Stomach (tissue), 4 donors: ENCODE measurements around the gene TRIM38.

Experiments
- CTCF ChIP-seq, 7 experiments: fragments of 450-650 bp in 4 of 7; fragments of 200-600 bp in 3 of 7; sonication (generic) in 3 of 7; IDR thresholded peaks; one replicate each; pipeline ENCODE4 v1.5.1; 2016 to 2019; ENCODE audit warnings: antibody characterized with exemption in 7 of 7, control low read depth in 2 of 7, mild to moderate bottlenecking in 1 of 7
- EP300 ChIP-seq: sonication (generic); formaldehyde crosslinking; IDR thresholded peaks from one replicate; pipeline ENCODE4 v1.6.1; 2017; ENCODE audit warnings: antibody characterized with exemption
- POLR2A ChIP-seq, 4 donors: fragments of 450-650 bp; IDR thresholded peaks; one replicate each; pipeline ENCODE4 v1.6.1; 2016; ENCODE audit warnings: antibody characterized with exemption in 4 of 4, control low read depth in 2 of 4, mild to moderate bottlenecking in 1 of 4, moderate library complexity in 1 of 4
- POLR2AphosphoS5 ChIP-seq, 3 donors: sonication (generic); formaldehyde crosslinking; IDR thresholded peaks; one replicate each; pipeline ENCODE4 v1.6.1; 2016; ENCODE audit warnings: antibody characterized with exemption in 3 of 3

GRCh38 chr6:25973923-25974555 lies 11.4 kb downstream of the TRIM38 start:
- TF ChIP-seq CTCF (IDR thresholded peaks at IDR 0.05), result no peak
- TF ChIP-seq POLR2A (IDR thresholded peaks at IDR 0.05), result no peak
- peak in 2 of 3 donors; percentile 70 to 91 for TF ChIP-seq POLR2AphosphoS5 (IDR thresholded peaks at IDR 0.05)
- no peak for TF ChIP-seq EP300
